WI38 (cell line): ENCODE data around the gene TINCR.

Experiments used
- H3K4me3 ChIP-seq: 2 replicates; pipeline ENCODE4 v1.5.1; 2011; ENCODE audit warnings: low read depth, mild to moderate bottlenecking, control low read depth, low read length
- CTCF ChIP-seq: IDR thresholded peaks from 2 replicates; pipeline ENCODE4 v1.5.1; 2012; ENCODE audit warnings: low read depth, mild to moderate bottlenecking, control low read depth, low read length

Gene TINCR

GRCh38 chr19:5526691-5527090 is 41.1 kb downstream of the TINCR start:
- no peak for TF ChIP-seq CTCF
- no peak overlapping the region for H3K4me3 ChIP-seq

GRCh38 chr19:5524081-5524480 is 43.7 kb downstream of the TINCR start:
- no peak overlapping the region for H3K4me3 ChIP-seq
- no peak for TF ChIP-seq CTCF

- no peak for TF ChIP-seq CTCF
- no peak overlapping the region for H3K4me3 ChIP-seq
These were observed 45.6 kb downstream of the TINCR start for GRCh38 chr19:5522106-5522505.

- H3K4me3 ChIP-seq: no peak overlapping the region
- TF ChIP-seq CTCF: no peak
These were observed 47.3 kb downstream of the TINCR start for GRCh38 chr19:5520501-5520900.

- H3K4me3 ChIP-seq: no peak overlapping the region
- TF ChIP-seq CTCF: no peak
These were observed 48.7 kb downstream of the TINCR start for GRCh38 chr19:5519076-5519475.

- no peak for TF ChIP-seq CTCF
- no peak overlapping the region for H3K4me3 ChIP-seq
These were observed 52.0 kb downstream of the TINCR start for GRCh38 chr19:5515737-5516136.

- TF ChIP-seq CTCF: no peak
- no peak overlapping the region for H3K4me3 ChIP-seq
These were observed 53.8 kb downstream of the TINCR start for GRCh38 chr19:5514001-5514400.
